ENCODE data around the gene CARD10. TPM values are rescaled to one million over a fixed set of nuclear protein-coding genes. Genes with fewer than 3 reads are reported as not detected.

The CARD10 gene
- total and polyA plus RNA-seq, 2 donors: 1.1 to 4.2 TPM

DNA sequence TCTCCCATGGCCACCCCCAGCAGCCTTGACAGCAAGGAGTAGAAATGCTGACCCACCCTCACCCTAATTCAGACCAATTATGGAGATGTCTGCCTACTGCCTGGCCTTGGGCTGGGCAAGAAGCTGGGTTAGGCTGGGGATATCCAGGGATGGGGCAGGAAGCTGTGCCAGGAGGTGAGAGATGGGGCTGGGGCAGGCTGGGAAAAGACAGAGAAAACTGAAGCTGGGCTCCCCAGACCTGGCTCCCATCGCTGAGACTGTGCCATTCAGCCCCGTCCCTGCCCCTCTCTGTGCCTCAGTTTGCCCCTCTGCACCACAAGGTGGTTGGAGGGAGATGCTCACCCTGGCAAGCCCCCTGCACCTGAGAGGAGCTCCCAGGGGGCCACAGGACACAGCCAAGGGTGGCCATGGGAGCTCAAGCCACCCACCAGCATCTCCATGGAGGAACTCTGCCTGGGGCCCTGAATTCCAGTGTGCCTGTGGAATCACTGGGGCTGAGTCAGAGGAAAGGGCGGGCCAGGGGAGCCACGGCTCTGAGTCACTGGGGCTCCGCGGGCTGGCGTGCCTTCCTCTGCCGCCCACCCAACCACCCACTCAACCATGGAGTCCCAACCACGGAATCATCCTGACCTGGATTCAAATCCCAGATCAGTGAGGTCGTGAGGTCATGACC lies 6.0 kb upstream of the CARD10 start:
- no peak for DNase-seq (ENCODE audit: low read depth in 6 of 9, low spot score in 9 of 9)
- Histone ChIP-seq H3K9me3 (ENCODE audit: control insufficient read depth in 2 of 2, insufficient read depth in 1 of 2, low read length in 1 of 2) (peaks cover 0 to 3% of the 10 kb centered on the region in 2 donors), H3K27me3 (ENCODE audit: control insufficient read depth in 2 of 2, insufficient read depth in 1 of 2, low read length in 1 of 2) (peaks cover 11 to 50% of the 10 kb centered on the region in 2 donors), H3K27ac (ENCODE audit: low read depth in 1 of 2, low read length in 1 of 2) (no peak overlapping the region), H3K4me3 (ENCODE audit: low read length in 2 of 2) (no peak overlapping the region), H3K4me1 (ENCODE audit: control insufficient read depth in 2 of 2, insufficient read depth in 2 of 2, low read length in 2 of 2) (no peaks in the 10 kb centered on the region), H3K36me3 (ENCODE audit: control insufficient read depth in 2 of 2, insufficient read depth in 2 of 2, low read length in 1 of 2) (no peaks in the 10 kb centered on the region)
- 84% methylated on average over 10 of the region's 10 CpGs for WGBS

DNA sequence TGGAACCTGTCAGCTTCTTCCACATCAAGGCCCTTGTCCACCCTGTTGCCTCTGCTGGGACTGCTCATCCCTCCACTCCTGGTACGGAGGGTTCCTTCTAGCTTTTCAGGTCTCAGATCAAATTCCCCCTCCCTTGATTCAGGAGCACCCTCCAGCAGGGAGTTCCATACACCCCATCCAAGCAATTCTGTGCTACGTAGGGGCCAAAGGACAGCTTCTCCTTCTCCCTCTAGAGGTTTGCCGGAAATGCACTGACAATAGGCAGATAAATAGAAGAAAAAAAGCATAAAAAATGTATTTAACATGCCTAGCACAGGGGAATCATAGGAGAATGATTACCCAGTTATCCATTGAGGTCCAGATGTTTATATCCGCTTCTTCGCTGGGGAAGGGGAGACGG lies 3.3 kb upstream of the CARD10 start:
- Histone ChIP-seq H3K4me1 (ENCODE audit: control insufficient read depth in 2 of 2, insufficient read depth in 2 of 2, low read length in 2 of 2) (no peaks in the 10 kb centered on the region), H3K9me3 (ENCODE audit: control insufficient read depth in 2 of 2, insufficient read depth in 1 of 2, low read length in 1 of 2) (no peaks in the 10 kb centered on the region), H3K4me3 (ENCODE audit: low read length in 2 of 2) (no peak overlapping the region), H3K27me3 (ENCODE audit: control insufficient read depth in 2 of 2, insufficient read depth in 1 of 2, low read length in 1 of 2) (peaks cover 37 to 73% of the 10 kb centered on the region in 2 donors), H3K36me3 (ENCODE audit: control insufficient read depth in 2 of 2, insufficient read depth in 2 of 2, low read length in 1 of 2) (no peaks in the 10 kb centered on the region), H3K27ac (ENCODE audit: low read depth in 1 of 2, low read length in 1 of 2) (no peak overlapping the region)
- DNase-seq (ENCODE audit: low read depth in 6 of 9, low spot score in 9 of 9): no peak
- 98% methylated on average over 6 of the region's 6 CpGs for WGBS

DNA sequence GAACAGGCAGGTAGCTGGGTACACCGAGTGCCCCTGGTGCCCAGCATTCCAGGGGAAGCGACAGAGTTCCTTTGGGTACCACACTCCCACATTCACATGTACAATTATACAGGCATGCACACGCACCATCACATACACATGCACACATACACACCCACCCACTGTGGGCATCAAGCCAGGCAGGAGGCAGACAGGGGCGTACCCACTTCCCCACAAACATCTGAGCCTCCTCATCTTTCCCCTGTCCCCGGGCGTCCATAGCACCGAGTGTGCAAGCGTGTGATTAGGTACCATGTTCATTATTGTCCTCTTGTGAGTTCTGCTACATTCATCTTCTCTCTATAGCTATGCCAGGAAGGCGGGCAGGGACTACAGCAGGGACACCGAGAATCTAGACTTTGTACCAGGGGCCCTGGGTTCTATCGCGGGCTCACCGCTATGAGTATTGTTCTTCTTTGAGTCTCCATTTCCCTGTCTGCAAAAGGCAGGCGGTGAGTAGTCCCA lies 2.1 kb upstream of the CARD10 start:
- Histone ChIP-seq H3K27ac (ENCODE audit: low read depth in 1 of 2, low read length in 1 of 2) (no peak overlapping the region), H3K4me1 (ENCODE audit: control insufficient read depth in 2 of 2, insufficient read depth in 2 of 2, low read length in 2 of 2) (no peaks in the 10 kb centered on the region), H3K9me3 (ENCODE audit: control insufficient read depth in 2 of 2, insufficient read depth in 1 of 2, low read length in 1 of 2) (no peaks in the 10 kb centered on the region), H3K27me3 (ENCODE audit: control insufficient read depth in 2 of 2, insufficient read depth in 1 of 2, low read length in 1 of 2) (peaks cover 37 to 78% of the 10 kb centered on the region in 2 donors), H3K4me3 (ENCODE audit: low read length in 2 of 2) (no peak overlapping the region), H3K36me3 (ENCODE audit: control insufficient read depth in 2 of 2, insufficient read depth in 2 of 2, low read length in 1 of 2) (no peaks in the 10 kb centered on the region)
- DNase-seq (ENCODE audit: low read depth in 6 of 9, low spot score in 9 of 9): no peak
- 80% methylated on average over 14 of the region's 14 CpGs for WGBS

DNA sequence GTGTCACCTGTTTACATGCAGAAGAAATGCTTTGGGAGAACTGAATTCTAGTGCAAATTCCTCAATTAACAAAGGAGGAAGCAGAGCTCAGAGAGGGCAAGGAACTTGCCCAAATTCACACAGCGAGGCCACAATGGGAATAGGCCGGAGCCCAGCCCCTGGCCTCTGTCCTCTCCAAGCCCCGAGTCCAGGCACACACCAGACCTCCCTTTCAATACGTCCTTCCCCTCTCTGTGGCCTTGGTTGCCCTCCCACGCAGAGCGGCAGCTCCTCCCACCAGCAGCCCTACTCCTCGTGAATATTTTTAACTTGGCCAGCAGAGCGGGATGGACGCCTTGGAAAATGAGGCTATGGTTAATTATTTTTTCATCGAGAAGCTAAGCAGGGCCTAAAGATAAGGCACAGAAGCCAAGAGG lies 1.6 kb upstream of the CARD10 start:
- Histone ChIP-seq H3K4me1 (ENCODE audit: control insufficient read depth in 2 of 2, insufficient read depth in 2 of 2, low read length in 2 of 2) (no peaks in the 10 kb centered on the region), H3K27me3 (ENCODE audit: control insufficient read depth in 2 of 2, insufficient read depth in 1 of 2, low read length in 1 of 2) (peaks cover 41 to 81% of the 10 kb centered on the region in 2 donors), H3K4me3 (ENCODE audit: low read length in 2 of 2) (no peak overlapping the region), H3K9me3 (ENCODE audit: control insufficient read depth in 2 of 2, insufficient read depth in 1 of 2, low read length in 1 of 2) (peaks cover 0 to 3% of the 10 kb centered on the region in 2 donors), H3K27ac (ENCODE audit: low read depth in 1 of 2, low read length in 1 of 2) (no peak overlapping the region), H3K36me3 (ENCODE audit: control insufficient read depth in 2 of 2, insufficient read depth in 2 of 2, low read length in 1 of 2) (no peaks in the 10 kb centered on the region)
- DNase-seq (ENCODE audit: low read depth in 6 of 9, low spot score in 9 of 9): no peak
- WGBS: 90% methylated on average over 10 of the region's 10 CpGs

DNA sequence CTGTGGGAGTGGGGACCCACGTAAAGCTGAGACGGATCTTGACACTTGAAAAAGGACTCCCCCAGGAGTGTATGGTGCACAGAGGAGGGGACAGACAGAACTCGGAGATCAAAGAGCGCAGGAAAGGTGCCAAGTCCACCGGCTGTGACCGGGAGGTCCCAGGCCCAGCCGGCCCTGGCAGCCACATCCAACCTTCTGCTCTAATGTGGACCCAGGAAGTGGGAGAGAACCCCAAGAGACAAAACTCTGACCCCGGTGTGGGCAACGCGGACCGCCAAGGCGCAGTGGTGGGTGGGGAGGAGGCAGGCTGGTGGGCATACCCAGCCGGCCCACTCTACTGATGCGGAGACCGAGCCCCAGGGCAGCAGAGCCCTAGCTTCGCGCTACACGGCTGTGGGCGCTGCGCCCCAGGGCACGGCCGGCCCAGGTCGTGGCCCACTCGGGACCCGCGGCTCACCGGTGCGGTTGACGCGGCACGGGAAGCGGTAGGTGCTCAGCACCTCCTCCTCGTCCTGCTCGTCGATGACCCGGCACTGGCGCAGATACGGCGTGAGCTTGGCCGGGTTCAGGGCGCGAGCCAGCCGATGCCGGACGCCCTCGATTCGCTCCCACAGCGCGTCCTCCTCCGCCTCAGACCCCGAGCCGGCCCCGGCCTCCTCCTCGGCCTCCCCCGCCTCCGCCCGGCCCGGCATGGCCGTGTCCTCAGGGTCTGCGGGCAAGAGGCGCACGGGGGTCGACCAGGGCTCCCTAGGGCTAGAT lies 527 bp downstream of the CARD10 start:
- WGBS: 24% methylated on average over 63 of the region's 63 CpGs
- DNase-seq (ENCODE audit: low read depth in 6 of 9, low spot score in 9 of 9): no peak
- H3K4me1 ChIP-seq (ENCODE audit: control insufficient read depth in 2 of 2, insufficient read depth in 2 of 2, low read length in 2 of 2): no peaks in the 10 kb centered on the region
- peaks cover 0 to 3% of the 10 kb centered on the region in 2 donors for H3K9me3 ChIP-seq (ENCODE audit: control insufficient read depth in 2 of 2, insufficient read depth in 1 of 2, low read length in 1 of 2)
- H3K27ac ChIP-seq (ENCODE audit: low read depth in 1 of 2, low read length in 1 of 2): no peak overlapping the region
- H3K27me3 ChIP-seq (ENCODE audit: control insufficient read depth in 2 of 2, insufficient read depth in 1 of 2, low read length in 1 of 2): peaks cover 41 to 86% of the 10 kb centered on the region in 2 donors
- no peaks in the 10 kb centered on the region for H3K36me3 ChIP-seq (ENCODE audit: control insufficient read depth in 2 of 2, insufficient read depth in 2 of 2, low read length in 1 of 2)
- H3K4me3 ChIP-seq (ENCODE audit: low read length in 2 of 2): peak overlapping the region in 1 of 2 donors; percentile 40

DNA sequence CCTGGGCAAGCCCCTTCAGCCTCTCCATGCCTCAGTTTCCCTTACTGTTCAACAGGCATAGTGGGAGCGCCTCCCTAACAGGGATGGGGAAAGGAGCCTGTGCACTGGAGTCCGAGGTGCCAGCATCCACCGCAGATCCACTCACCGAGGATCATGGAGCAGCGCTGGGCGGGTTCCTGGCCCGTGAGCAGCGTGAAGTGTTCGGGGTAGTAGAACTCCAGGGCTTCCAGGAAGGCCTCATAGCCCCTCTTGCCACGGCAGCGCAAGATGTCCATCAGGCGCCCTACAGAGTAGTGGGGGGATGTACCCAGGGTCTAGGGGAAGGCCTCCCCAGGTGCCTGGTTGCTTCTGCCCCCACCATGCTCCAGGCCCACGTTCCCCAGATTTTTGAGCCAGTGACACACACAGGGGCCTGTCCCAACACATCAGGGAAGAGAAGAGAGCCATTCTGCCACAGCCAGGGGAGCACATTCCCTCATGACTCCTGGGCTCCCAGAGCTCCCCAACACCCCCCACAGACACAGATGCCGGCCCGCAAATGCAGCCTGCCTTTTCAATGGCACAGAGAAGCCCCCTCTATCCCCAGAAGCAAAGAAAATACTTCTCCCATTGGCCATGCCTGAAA lies 1.3 kb downstream of the CARD10 start:
- peaks cover 0 to 3% of the 10 kb centered on the region in 2 donors for H3K9me3 ChIP-seq (ENCODE audit: control insufficient read depth in 2 of 2, insufficient read depth in 1 of 2, low read length in 1 of 2)
- DNase-seq (ENCODE audit: low read depth in 6 of 9, low spot score in 9 of 9): no peak
- H3K4me3 ChIP-seq (ENCODE audit: low read length in 2 of 2): no peak overlapping the region
- no peaks in the 10 kb centered on the region for H3K4me1 ChIP-seq (ENCODE audit: control insufficient read depth in 2 of 2, insufficient read depth in 2 of 2, low read length in 2 of 2)
- no peak overlapping the region for H3K27ac ChIP-seq (ENCODE audit: low read depth in 1 of 2, low read length in 1 of 2)
- WGBS: 95% methylated on average over 15 of the region's 15 CpGs
- no peaks in the 10 kb centered on the region for H3K36me3 ChIP-seq (ENCODE audit: control insufficient read depth in 2 of 2, insufficient read depth in 2 of 2, low read length in 1 of 2)
- peaks cover 39 to 86% of the 10 kb centered on the region in 2 donors for H3K27me3 ChIP-seq (ENCODE audit: control insufficient read depth in 2 of 2, insufficient read depth in 1 of 2, low read length in 1 of 2)

DNA sequence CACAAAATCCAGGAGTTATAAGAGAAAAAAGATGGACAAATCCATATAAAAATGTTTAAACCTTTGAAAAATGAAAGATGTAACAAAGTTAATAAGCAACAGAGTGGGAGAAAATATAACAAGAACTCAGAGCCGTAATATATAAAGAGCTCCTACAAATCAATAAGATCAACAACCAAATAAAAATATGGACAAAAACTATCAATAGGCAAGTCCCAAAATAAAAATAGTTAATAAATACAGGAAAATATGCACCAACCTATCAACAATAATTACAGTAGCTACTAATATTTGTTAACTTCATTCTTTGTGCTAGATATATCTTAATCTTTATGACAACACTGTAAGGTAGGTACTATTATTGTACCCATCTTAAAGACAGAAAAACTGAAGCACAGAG lies 2.8 kb downstream of the CARD10 start:
- Histone ChIP-seq H3K27me3 (ENCODE audit: control insufficient read depth in 2 of 2, insufficient read depth in 1 of 2, low read length in 1 of 2) (peaks cover 39 to 83% of the 10 kb centered on the region in 2 donors), H3K36me3 (ENCODE audit: control insufficient read depth in 2 of 2, insufficient read depth in 2 of 2, low read length in 1 of 2) (no peaks in the 10 kb centered on the region), H3K9me3 (ENCODE audit: control insufficient read depth in 2 of 2, insufficient read depth in 1 of 2, low read length in 1 of 2) (peaks cover 0 to 3% of the 10 kb centered on the region in 2 donors), H3K4me3 (ENCODE audit: low read length in 2 of 2) (no peak overlapping the region), H3K4me1 (ENCODE audit: control insufficient read depth in 2 of 2, insufficient read depth in 2 of 2, low read length in 2 of 2) (no peaks in the 10 kb centered on the region), H3K27ac (ENCODE audit: low read depth in 1 of 2, low read length in 1 of 2) (no peak overlapping the region)
- 98% methylated on average over 1 of the region's 1 CpG for WGBS
- no peak for DNase-seq (ENCODE audit: low read depth in 6 of 9, low spot score in 9 of 9)

DNA sequence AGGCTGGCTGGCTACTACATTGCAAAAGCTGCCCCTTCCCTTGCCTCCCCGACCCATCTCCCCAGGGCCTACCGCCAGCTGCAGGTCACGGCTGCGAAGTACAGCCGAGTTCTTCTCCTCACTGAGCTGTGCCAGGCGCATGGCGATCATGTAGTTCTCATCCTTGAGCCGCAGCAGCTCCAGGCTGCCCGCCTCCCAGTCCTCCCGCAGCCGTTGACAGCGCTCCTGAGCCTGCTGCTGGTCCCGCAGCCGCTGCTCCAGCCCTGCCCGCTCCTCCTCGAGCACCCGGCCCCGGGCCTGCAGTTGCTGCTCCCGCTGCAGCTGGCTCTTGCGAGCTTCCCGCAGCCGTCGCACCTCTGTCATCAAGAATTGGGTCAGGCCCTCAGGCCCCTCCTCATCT lies 3.3 kb downstream of the CARD10 start:
- Histone ChIP-seq H3K36me3 (ENCODE audit: control insufficient read depth in 2 of 2, insufficient read depth in 2 of 2, low read length in 1 of 2) (no peaks in the 10 kb centered on the region), H3K27me3 (ENCODE audit: control insufficient read depth in 2 of 2, insufficient read depth in 1 of 2, low read length in 1 of 2) (peaks cover 34 to 77% of the 10 kb centered on the region in 2 donors), H3K27ac (ENCODE audit: low read depth in 1 of 2, low read length in 1 of 2) (no peak overlapping the region), H3K4me1 (ENCODE audit: control insufficient read depth in 2 of 2, insufficient read depth in 2 of 2, low read length in 2 of 2) (no peaks in the 10 kb centered on the region), H3K9me3 (ENCODE audit: control insufficient read depth in 2 of 2, insufficient read depth in 1 of 2, low read length in 1 of 2) (peaks cover 0 to 3% of the 10 kb centered on the region in 2 donors), H3K4me3 (ENCODE audit: low read length in 2 of 2) (no peak overlapping the region)
- no peak for DNase-seq (ENCODE audit: low read depth in 6 of 9, low spot score in 9 of 9)
- WGBS: 97% methylated on average over 23 of the region's 23 CpGs

DNA sequence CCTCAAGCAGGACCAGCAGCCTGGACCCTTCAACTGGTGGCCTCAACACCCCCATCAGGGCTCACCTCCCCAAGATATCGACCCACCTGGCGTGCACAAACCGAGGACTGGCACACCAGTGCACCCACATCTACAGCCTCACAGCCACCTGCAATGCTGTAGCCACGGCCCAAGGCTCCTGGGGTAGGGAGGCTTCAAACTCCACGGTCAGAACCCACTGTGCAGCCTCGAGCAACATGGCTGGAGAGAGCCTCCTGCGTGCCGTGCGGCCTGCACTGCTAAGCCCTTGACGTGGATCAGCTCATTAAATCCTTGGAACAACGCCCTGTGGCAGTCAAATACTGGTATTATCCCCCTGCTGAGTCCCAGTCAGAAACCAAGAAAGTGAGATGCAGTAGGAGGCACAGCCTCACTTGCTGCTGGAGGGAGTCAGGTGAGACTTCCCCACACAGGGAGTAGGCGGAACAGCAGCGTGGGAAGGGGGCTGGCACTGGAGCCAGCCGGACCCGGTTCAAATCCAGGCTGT lies 4.6 kb downstream of the CARD10 start:
- WGBS: 94% methylated on average over 15 of the region's 15 CpGs
- no peak for DNase-seq (ENCODE audit: low read depth in 6 of 9, low spot score in 9 of 9)
- H3K4me1 ChIP-seq (ENCODE audit: control insufficient read depth in 2 of 2, insufficient read depth in 2 of 2, low read length in 2 of 2): no peaks in the 10 kb centered on the region

More for the DNA sequence above, 4.6 kb downstream of the CARD10 start:
- Histone ChIP-seq H3K36me3 (ENCODE audit: control insufficient read depth in 2 of 2, insufficient read depth in 2 of 2, low read length in 1 of 2) (no peaks in the 10 kb centered on the region), H3K27me3 (ENCODE audit: control insufficient read depth in 2 of 2, insufficient read depth in 1 of 2, low read length in 1 of 2) (peaks cover 25 to 64% of the 10 kb centered on the region in 2 donors), H3K9me3 (ENCODE audit: control insufficient read depth in 2 of 2, insufficient read depth in 1 of 2, low read length in 1 of 2) (peaks cover 0 to 3% of the 10 kb centered on the region in 2 donors), H3K4me3 (ENCODE audit: low read length in 2 of 2) (no peak overlapping the region), H3K27ac (ENCODE audit: low read depth in 1 of 2, low read length in 1 of 2) (no peak overlapping the region)

All from thymus (tissue), 11 donors.